ENCODE results near the gene TSHR.
A peak's percentile ranks its signal among the peaks of the same experiment; 100 is the strongest.

GRCh38 chr14:81170104-81170828 lies 214.8 kb downstream of the TSHR start:
- TF ChIP-seq EP300 (IDR thresholded peaks at IDR 0.05) (peak in 1 of 2 donors; percentile 90), CTCF (IDR thresholded peaks at IDR 0.05) (peak; percentile 85 to 91 (median 88)), POLR2A (IDR thresholded peaks at IDR 0.05) (peak; percentile 36 to 89)

Data from tibial nerve (tissue), 4 donors.